HG02852 (cell line): ENCODE measurements around the gene SMPDL3B.

Experiments used
- ATAC-seq: cut with Tn5 transposase; IDR thresholded peaks from one replicate; pipeline ENCODE4 v1.9.1; 2021; ENCODE audit warnings: mild to moderate bottlenecking, moderate library complexity; ENCODE audit not compliant: unreplicated experiment

SMPDL3B gene

GRCh38 chr1:27934818-27935549 lies at the start of gene SMPDL3B:
Gene SMPDL3B (plus strand): TSS chr1:27935000. CDS start chr1:27935184, 184 bp downstream.
- ATAC-seq, result no peak

- no peak for ATAC-seq
These were observed 49.7 kb upstream of the SMPDL3B start for GRCh38 chr1:27885114-27885528.

- no peak for ATAC-seq
These were observed 49.0 kb upstream of the SMPDL3B start for GRCh38 chr1:27885621-27886352.

GRCh38 chr1:27886353-27886679 lies 48.5 kb upstream of the SMPDL3B start:
- no peak for ATAC-seq

GRCh38 chr1:27886744-27887143 lies 48.1 kb upstream of the SMPDL3B start:
- ATAC-seq, result no peak

GRCh38 chr1:27887215-27888021 lies 47.4 kb upstream of the SMPDL3B start:
- no peak for ATAC-seq

GRCh38 chr1:27889506-27889905 lies 45.3 kb upstream of the SMPDL3B start:
- no peak for ATAC-seq

- ATAC-seq, result no peak
These were observed 43.5 kb upstream of the SMPDL3B start for GRCh38 chr1:27891196-27891889.

GRCh38 chr1:27894521-27894920 lies 40.3 kb upstream of the SMPDL3B start:
- no peak for ATAC-seq

- ATAC-seq, result no peak
These were observed 28.0 kb upstream of the SMPDL3B start for GRCh38 chr1:27906759-27907158.

GRCh38 chr1:27912429-27912828 lies 22.4 kb upstream of the SMPDL3B start:
- ATAC-seq, result no peak

- ATAC-seq, result no peak
These were observed 19.7 kb upstream of the SMPDL3B start for GRCh38 chr1:27915082-27915575.

- ATAC-seq, result no peak
These were observed 12.5 kb upstream of the SMPDL3B start for GRCh38 chr1:27922272-27922671.

- ATAC-seq, result no peak
These were observed 6.4 kb upstream of the SMPDL3B start for GRCh38 chr1:27928216-27928954.

GRCh38 chr1:27931184-27931583 lies 3.6 kb upstream of the SMPDL3B start:
- ATAC-seq, result no peak

GRCh38 chr1:27931759-27932158 lies 3.0 kb upstream of the SMPDL3B start:
- no peak for ATAC-seq

- no peak for ATAC-seq
These were observed 921 bp downstream of the SMPDL3B start for GRCh38 chr1:27935721-27936120.

- ATAC-seq, result no peak
These were observed 1.6 kb downstream of the SMPDL3B start for GRCh38 chr1:27936370-27936769.

GRCh38 chr1:27937524-27937836 lies 2.7 kb downstream of the SMPDL3B start:
- no peak for ATAC-seq

GRCh38 chr1:27938488-27938887 lies 3.7 kb downstream of the SMPDL3B start:
- no peak for ATAC-seq
